GM18505 (cell line): ENCODE measurements around the gene SEPTIN11.
"Not testable (repeated sequence)": the region's sequence is repeated elsewhere in the genome, so short reads cannot be mapped to it uniquely, and the experiment has no call there.

Experiments used
- ATAC-seq: cut with Tn5 transposase; IDR thresholded peaks from one replicate; pipeline ENCODE4 v1.9.1; 2021; ENCODE audit not compliant: unreplicated experiment
- POLR2A ChIP-seq: IDR thresholded peaks from 4 replicates; pipeline ENCODE4 v1.6.1; 2011; ENCODE audit warnings: borderline replicate concordance; ENCODE audit not compliant: insufficient read depth, insufficient read length; ENCODE audit errors: extremely low read depth

SEPTIN11 gene

GRCh38 chr4:76957004-76957738 is 7.6 kb downstream of the SEPTIN11 start:
- ATAC-seq = no peak
- no peak for TF ChIP-seq POLR2A

DNA sequence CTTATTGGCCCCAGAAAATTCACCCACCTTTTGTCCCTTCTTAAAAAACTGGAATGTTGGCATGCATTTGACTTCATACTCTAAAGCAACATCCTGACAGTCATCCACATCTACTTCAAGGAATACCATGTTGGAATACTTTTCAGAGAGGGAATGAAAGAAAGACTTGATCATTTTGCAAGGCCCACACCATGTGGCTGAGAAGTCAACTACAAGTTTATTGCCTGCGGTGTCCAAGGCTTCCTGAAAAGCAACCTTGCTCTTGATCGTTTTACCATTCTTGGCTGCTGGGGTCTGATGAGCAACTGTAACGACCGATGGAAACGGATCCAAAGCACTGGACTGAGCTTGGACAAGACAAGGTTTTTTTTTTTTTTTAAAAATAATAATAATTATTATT is 9.3 kb downstream of the SEPTIN11 start:
- ATAC-seq = no peak

DNA sequence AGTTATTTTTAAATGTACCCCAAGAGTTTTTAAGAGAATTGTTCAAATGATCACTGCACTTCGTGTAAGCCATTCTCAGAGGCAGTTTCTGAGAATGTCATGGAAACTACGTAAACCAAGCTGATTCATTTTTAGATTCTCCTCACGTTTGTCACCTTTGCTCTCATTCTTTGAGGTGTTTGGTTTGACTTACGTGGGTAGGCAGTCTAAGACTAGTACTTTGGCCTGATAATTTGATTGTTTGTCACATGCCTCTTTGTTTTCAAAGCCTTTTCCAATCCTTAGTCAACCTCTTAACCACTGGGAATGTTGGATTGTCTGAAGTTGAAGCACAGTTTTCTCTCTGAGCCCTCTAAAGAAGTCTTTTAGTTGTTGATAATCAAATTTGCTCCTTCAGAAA is 10.5 kb downstream of the SEPTIN11 start:
- peak; percentile 82 for ATAC-seq
- no peak for TF ChIP-seq POLR2A

More for the DNA sequence above, 9.3 kb downstream of the SEPTIN11 start:
- no peak for TF ChIP-seq POLR2A

- ATAC-seq = no peak
- no peak for TF ChIP-seq POLR2A
Measured at GRCh38 chr4:76962406-76963130, 13.0 kb downstream of the SEPTIN11 start.

GRCh38 chr4:76963131-76963750 is 13.7 kb downstream of the SEPTIN11 start:
- no peak for TF ChIP-seq POLR2A

GRCh38 chr4:76963927-76964326 is 14.4 kb downstream of the SEPTIN11 start:
- not testable (repeated sequence) for ATAC-seq

More at GRCh38 chr4:76963131-76963750, 13.7 kb downstream of the SEPTIN11 start:
- no peak for ATAC-seq

- no peak for ATAC-seq
- no peak for TF ChIP-seq POLR2A
Measured at GRCh38 chr4:76964769-76965168, 15.2 kb downstream of the SEPTIN11 start.

DNA sequence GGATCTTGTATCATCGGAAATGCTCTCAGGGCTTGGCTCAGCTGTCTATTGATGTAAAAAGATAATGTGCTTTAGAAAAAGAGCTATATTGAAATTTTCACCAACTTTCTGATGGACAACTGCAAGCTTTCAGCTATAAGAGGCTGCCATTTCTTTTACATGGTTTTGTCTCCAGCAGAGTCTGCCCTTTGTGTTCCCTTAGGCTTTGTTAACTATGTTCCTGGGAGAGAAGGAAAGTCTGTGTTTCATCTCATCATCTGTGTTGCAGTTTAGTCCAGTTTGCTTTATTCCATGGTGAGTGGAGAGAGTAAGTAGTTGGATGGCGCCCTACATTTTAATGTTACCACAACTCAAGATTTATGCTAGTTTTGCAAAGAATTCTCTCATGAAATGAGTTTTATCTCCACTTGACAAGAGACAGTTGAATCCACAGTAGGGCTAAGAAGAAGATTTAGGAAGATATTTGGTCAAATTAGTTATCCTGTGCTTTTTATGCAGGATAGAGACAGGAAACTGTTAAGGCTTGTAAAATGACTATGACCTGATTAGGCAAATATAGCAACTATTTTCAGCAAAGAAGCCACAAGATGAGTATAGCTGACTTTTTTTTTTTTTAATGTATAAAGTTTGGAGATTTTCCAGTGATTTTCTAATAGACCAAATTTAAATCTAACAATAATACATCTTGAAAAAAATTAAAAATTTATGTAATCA is 16.5 kb downstream of the SEPTIN11 start:
- no peak for TF ChIP-seq POLR2A
- no peak for ATAC-seq

- ATAC-seq = no peak
- TF ChIP-seq POLR2A = no peak
Measured at GRCh38 chr4:76968937-76969336, 19.4 kb downstream of the SEPTIN11 start.

DNA sequence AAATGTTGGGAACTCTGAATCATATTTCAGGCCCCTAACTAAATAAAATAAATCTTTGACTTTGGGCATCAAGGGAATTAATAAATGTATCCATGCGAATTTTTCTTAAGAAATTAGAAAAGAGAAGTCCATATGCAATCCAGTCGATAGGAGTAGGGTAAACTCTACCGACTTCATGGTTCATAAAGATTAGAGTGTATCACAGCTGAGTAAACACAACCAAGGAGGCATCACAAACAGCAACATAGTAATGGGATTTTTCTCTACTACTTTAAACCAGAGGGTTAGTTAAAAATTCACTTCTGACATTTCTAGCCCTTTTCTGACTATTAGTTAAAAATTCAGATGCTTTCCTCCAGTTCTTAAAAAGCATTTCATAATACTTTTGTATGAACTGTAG is 19.9 kb downstream of the SEPTIN11 start:
- TF ChIP-seq POLR2A = no peak
- no peak for ATAC-seq

- no peak for ATAC-seq
- no peak for TF ChIP-seq POLR2A
Measured at GRCh38 chr4:76969941-76970529, 20.5 kb downstream of the SEPTIN11 start.

DNA sequence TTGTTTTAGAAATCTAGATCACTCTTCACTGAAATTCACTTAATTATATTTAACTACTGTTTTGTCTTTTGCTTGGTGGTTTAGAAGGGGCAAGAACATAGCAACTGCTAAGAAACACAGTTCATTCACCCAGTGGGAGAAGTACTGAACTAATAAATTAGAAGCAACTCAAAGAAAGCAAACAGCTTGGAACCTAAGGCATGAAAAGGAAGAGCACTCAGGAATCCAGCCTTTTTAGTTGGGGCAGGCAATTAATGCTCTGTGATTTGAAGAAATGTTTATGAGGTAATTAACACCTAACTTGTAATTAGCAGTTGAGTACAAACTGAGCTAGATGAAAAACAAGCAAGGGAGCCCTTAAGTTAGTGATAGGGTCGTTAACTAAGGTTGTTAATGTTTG is 22.8 kb downstream of the SEPTIN11 start:
- ATAC-seq = no peak
- TF ChIP-seq POLR2A = no peak

DNA sequence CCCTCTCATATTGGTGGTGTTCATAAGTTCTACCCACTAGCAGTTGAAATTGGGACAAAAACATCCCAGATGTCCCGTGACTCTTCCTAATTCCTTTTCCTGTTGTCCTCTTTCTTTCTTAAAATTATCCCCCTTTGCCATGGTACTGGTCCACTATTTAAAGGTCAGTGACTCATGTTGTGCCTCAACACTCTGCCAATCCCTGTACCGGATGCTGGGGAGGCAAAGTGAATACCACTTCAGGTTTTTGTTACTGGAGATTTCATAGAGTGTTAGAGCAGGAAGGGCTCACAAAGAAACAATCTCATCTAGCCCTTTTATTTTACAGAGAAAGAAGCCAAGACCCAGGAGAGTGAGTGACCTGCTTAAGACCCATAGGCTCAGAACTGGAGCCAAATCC is 24.6 kb downstream of the SEPTIN11 start:
- ATAC-seq = no peak
- no peak for TF ChIP-seq POLR2A
